Smooth muscle cell (in vitro differentiated cells): Measurements from ENCODE around the gene LNX2. TPM values are rescaled to one million over a fixed set of nuclear protein-coding genes. Genes with fewer than 3 reads are reported as not detected.

Experiments
- DNase-seq: peaks from one replicate; lab custom pipeline; 2025; ENCODE audit not compliant: unreplicated experiment; lab: John Stamatoyannopoulos, UW
- H2AFZ ChIP-seq: fragments of 200-600 bp; sonication (generic); 2 replicates; pipeline ENCODE4 v1.6.0; 2016; ENCODE audit warnings: antibody characterized with exemption, low read depth, mild to moderate bottlenecking
- H3F3A ChIP-seq: fragments of 200-600 bp; sonication (generic); 2 replicates; pipeline ENCODE4 v1.6.0; 2017; ENCODE audit warnings: antibody characterized with exemption, low read depth
- H3K27ac ChIP-seq: fragments of 200-600 bp; sonication (generic); 2 replicates; pipeline ENCODE4 v1.5.1; 2016; ENCODE audit warnings: low read depth, mild to moderate bottlenecking
- H3K27me3 ChIP-seq: fragments of 200-600 bp; sonication (generic); 2 replicates; pipeline ENCODE4 v1.6.1; 2016; ENCODE audit warnings: low read depth, mild to moderate bottlenecking
- H3K36me3 ChIP-seq: fragments of 200-600 bp; sonication (generic); 2 replicates; pipeline ENCODE4 v1.5.1; 2016; ENCODE audit warnings: low read depth
- H3K4me1 ChIP-seq: fragments of 200-600 bp; sonication (generic); 2 replicates; pipeline ENCODE4 v1.5.1; 2016; ENCODE audit warnings: low read depth
- H3K4me2 ChIP-seq: fragments of 200-600 bp; sonication (generic); 2 replicates; pipeline ENCODE4 v1.6.0; 2016; ENCODE audit warnings: mild to moderate bottlenecking
- H3K4me3 ChIP-seq: fragments of 200-600 bp; sonication (generic); 2 replicates; pipeline ENCODE4 v1.5.1; 2016; ENCODE audit warnings: mild to moderate bottlenecking
- H3K79me2 ChIP-seq: fragments of 200-600 bp; sonication (generic); 2 replicates; pipeline ENCODE4 v1.6.0; 2016; ENCODE audit warnings: low read depth, mild to moderate bottlenecking
- H3K9ac ChIP-seq: fragments of 200-600 bp; sonication (generic); 2 replicates; pipeline ENCODE4 v1.6.0; 2016; ENCODE audit warnings: low read depth
- H3K9me3 ChIP-seq: fragments of 200-600 bp; sonication (generic); replicated peaks from 2 replicates; pipeline ENCODE4 v1.5.1; 2016; ENCODE audit warnings: low read depth
- H4K20me1 ChIP-seq: fragments of 200-600 bp; sonication (generic); 2 replicates; pipeline ENCODE4 v1.6.0; 2016; ENCODE audit warnings: low read depth
- CTCF ChIP-seq: fragments of 200-600 bp; sonication (generic); IDR thresholded peaks from 2 replicates; pipeline ENCODE4 v1.5.1; 2017; ENCODE audit warnings: borderline replicate concordance, mild to moderate bottlenecking, antibody characterized with exemption; ENCODE audit not compliant: insufficient read depth, poor library complexity, severe bottlenecking
- WGBS: methylation state at CpG from one replicate; pipeline ENCODE4 v1.1.7; 2016; ENCODE audit warnings: low lambda C conversion rate; 5-methylcytosine and 5-hydroxymethylcytosine counted together
- polyA plus RNA-seq: library from polyadenylated mRNA; unstranded; fragments of >200 nt; fragmentation: Nextera tagmentation; extraction: Ambion mirVana; gene quantifications from 2 replicates; pipeline ENCODE4 v1.2.1, GENCODE V29; 2016
- total RNA-seq: library from RNA; depleted of rRNA; stranded (reverse); fragments of >200 nt; gene quantifications from 2 replicates; pipeline ENCODE4 v1.2.3, GENCODE V29; 2014

Gene LNX2
- total and polyA plus RNA-seq, 2 experiments from 2014 or later = 5.5 to 7.3 TPM

GRCh38 chr13:27505792-27506191, 114.5 kb downstream of the LNX2 start:
- H3K9me3 ChIP-seq = no peaks in the 10 kb centered on the region

GRCh38 chr13:27504868-27505194, 115.5 kb downstream of the LNX2 start:
- Histone ChIP-seq H3K79me2 (no peaks in the 10 kb centered on the region), H3K4me3 (no peak overlapping the region), H3K27me3 (peaks cover 20% of the 10 kb centered on the region), H3K27ac (no peak overlapping the region), H3K36me3 (no peaks in the 10 kb centered on the region), H3K4me1 (no peaks in the 10 kb centered on the region), H3K4me2 (no peak overlapping the region), H3K9ac (no peak overlapping the region), H2AFZ (no peak overlapping the region), H3K9me3 (no peaks in the 10 kb centered on the region), H4K20me1 (no peaks in the 10 kb centered on the region), H3F3A (no peaks in the 10 kb centered on the region)
- no peak for DNase-seq
- 95% methylated on average over 5 of the region's 5 CpGs for WGBS
- TF ChIP-seq CTCF = no peak

More at GRCh38 chr13:27505792-27506191, 114.5 kb downstream of the LNX2 start:
- Histone ChIP-seq H3K4me1 (no peaks in the 10 kb centered on the region), H3K79me2 (no peaks in the 10 kb centered on the region), H2AFZ (no peak overlapping the region), H3K4me3 (no peak overlapping the region), H3K27ac (no peak overlapping the region), H4K20me1 (no peaks in the 10 kb centered on the region), H3K36me3 (no peaks in the 10 kb centered on the region), H3K27me3 (peaks cover 23% of the 10 kb centered on the region), H3F3A (no peaks in the 10 kb centered on the region), H3K4me2 (no peak overlapping the region), H3K9ac (no peak overlapping the region)
- WGBS = 94% methylated on average over 3 of the region's 3 CpGs
- no peak for DNase-seq
- TF ChIP-seq CTCF = no peak

GRCh38 chr13:27504128-27504867, 116.0 kb downstream of the LNX2 start:
- H4K20me1 ChIP-seq = no peaks in the 10 kb centered on the region
- peaks cover 20% of the 10 kb centered on the region for H3K27me3 ChIP-seq
- no peak for TF ChIP-seq CTCF
- WGBS = 76% methylated on average over 12 of the region's 12 CpGs
- H3K4me3 ChIP-seq = no peak overlapping the region
- H3F3A ChIP-seq = no peaks in the 10 kb centered on the region
- no peaks in the 10 kb centered on the region for H3K36me3 ChIP-seq
- H3K4me1 ChIP-seq = no peaks in the 10 kb centered on the region
- no peak overlapping the region for H3K27ac ChIP-seq
- no peak overlapping the region for H3K4me2 ChIP-seq
- no peak overlapping the region for H2AFZ ChIP-seq
- no peaks in the 10 kb centered on the region for H3K9me3 ChIP-seq
- no peak overlapping the region for H3K9ac ChIP-seq
- DNase-seq = no peak
- no peaks in the 10 kb centered on the region for H3K79me2 ChIP-seq
